NCI-H226 (cell line): Measurements from ENCODE around the gene GTF2F1.
"Not testable (repeated sequence)": the region's sequence is repeated elsewhere in the genome, so short reads cannot be mapped to it uniquely, and the experiment has no call there.

Experiments
- DNase-seq: peaks from one replicate; pipeline ENCODE4 v3.0.0-alpha.2; 2015

The GTF2F1 gene

DNA sequence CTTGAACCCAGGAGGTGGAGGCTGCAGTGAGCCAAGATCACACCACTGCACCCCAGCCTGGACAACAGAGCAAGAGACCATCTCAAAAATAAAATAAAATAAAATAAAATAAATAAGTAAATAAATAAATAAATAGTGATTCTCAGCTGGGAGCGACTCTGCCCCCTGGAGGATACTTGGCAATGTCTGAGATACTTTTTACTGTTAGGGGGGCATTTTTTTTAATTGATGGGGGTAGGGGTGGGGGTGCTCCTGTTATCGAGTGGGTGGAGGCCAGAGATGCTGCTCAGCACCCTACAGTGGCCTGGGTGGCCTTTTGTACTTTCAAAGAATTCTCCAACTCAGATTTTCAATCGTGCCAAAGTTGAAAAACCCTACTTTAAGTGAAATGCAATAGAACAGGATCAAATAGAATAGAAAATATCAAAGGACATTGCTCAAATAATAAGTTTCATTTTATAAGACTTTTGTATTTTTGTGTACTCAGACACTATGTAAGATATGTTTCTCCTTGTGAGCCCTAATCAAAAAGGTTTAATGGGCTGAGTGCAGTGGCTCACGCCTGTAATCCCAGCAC is 38.8 kb downstream of the GTF2F1 start:
- no peak for DNase-seq

DNA sequence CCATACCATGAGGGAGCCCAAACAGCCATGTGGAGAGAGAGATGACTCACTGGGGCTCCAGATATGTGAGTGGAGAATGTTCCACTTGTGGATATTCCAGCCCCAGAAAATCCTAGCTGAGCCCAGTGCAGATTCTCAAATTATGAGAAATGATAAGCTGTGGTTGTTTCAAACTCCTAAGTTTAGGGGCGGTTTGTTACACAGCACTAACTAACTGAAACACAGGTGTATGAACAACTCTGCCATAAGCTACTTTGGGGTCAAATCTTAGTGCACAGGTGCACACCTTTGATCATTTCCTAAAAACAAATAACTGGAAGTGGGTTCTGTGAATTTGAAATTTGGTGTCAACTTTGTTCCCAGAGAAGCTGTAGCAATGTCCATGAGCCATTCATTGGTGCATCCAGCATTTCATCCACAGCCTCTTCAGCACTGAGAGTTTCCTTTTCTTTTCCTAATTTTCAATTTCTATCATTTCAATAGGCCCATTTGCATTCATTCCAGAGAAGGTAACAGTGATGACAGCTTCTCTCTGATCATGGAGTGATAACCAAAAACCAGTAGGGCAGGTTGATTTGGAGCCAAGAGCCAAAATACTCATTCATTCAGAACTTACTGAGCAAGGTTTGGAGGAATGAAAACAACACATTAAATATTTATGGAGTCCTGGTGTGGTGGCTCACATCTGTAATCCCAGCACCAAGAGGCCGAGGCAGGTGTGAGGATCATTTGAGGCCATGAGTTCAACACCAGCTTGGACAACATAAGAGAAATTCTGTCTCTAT is 40.4 kb downstream of the GTF2F1 start:
- no peak for DNase-seq

DNA sequence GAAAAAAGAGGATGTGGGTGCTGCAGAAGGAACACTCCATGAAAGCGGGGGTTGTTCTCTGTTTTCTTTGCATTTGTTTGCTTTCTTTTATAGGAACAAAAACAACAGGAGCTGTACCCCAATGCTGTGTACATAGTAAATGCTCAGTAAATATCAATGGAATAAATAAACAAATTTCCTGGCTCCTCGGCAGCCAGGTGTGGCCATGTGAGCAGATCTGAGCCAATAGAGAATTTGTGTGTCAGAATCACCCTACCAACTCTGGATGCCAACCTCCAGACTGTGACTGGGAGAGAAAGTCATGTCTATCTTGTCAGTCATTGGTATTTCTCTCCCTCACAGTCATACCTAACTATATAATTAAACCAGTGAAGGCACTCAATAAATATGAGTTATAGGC is 42.3 kb downstream of the GTF2F1 start:
- DNase-seq, result no peak

DNA sequence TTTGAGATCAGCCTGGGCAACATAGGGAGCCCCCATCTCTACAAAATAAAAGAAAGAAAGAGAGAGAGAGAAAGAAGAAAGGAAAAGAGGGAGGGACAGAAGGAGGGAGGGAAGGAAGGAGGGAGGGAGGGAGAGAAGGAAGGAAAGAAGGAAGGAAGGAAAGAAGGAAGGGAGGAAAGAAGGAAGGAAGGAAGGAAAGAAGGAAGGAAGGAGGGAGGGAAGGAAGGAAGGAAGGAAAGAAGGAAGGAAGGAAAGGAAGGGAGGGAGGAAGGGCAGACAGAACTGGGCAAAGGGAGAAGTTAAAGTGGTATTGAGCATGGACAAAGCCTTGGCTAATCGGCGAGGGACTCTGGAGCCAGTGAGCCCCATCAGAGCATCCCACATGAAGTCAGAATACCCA is 43.7 kb downstream of the GTF2F1 start:
- not testable (repeated sequence) for DNase-seq

DNA sequence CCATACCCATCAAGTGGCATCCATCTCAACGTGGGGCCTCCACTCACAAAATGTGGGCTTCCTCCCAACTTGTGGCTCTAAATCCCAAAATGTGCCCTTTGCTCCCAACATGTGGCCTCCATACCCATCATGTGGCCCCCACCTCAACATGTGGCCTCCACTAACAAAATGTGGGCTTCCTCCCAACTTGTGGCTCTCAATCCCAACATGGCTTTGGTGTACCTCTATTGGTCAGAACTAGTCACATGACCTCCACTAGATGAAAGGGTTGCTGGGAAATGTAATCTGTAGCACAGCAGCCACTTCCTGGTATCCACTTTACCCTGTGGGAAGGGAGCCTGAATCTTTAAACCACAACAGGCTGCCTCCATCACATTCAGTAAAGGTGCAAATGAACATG is 49.5 kb downstream of the GTF2F1 start:
- DNase-seq, result no peak

DNA sequence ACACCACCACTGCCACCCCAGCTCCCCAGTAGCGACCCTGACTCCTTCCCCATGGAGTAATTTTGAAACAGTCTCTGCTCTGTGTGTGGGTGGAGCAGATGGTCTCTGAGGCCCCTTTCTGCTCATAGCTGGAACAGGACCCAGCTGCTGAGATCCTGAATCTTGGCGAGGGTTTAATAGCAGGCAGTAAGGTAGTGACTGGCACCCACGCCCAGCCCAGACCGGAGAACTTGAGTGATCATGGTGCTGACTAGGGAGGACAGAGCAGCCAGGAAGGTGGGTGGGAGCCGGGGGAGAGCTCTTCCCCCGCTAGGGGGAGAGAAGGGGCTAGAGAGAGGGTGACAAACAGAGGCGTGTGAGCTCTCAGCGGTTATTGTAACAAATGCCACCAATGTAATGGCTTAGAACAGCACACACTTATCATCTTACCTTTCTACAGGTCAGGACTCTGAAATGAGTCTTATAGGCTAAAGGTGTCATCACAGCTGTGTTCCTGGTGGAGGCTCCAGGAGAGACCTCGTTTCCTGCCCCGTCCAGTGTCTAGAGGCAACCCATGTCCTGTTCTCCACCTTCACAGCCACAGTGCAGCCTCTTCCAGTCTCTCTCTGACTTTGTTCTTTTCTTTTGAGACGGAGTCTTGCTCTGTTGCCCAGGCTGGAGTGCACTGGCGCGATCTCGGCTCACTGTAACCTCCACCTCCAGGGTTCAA is 52.3 kb downstream of the GTF2F1 start:
- no peak for DNase-seq

DNA sequence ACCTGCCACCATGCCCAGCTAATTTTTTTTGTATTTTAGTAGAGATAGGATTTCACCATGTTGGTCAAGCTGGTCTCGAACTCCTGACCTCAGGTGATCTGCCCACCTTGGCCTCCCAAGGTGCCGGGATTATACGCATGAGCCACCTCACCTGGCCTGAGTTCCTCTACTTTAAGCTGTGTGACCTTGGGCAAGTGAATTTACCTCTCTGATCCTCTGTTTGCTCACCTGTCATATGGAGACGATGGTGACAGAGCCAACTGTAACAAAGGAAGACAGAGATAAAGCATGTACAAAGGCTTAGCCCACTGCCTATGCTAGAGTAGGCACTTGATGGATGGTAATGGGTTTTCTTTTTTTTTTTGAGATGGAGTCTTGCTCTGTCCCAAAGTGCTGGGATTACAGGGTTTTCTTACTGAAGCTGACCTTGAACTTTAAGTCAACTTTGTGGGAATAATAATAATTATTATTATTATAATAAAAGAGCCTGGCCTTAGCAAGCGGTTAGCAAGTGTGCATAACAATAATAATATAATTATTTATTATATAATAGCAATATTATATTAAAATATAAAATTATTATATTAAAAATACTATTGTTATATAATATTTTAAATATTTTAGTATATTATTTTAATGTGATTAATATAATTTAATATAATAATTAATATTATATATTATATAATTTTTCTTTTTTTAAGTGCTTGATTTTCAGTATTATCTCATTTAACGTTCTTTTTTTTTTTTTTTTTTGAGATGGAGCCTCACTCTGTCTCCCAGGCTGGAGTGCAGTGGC is 58.3 kb downstream of the GTF2F1 start:
- no peak for DNase-seq

DNA sequence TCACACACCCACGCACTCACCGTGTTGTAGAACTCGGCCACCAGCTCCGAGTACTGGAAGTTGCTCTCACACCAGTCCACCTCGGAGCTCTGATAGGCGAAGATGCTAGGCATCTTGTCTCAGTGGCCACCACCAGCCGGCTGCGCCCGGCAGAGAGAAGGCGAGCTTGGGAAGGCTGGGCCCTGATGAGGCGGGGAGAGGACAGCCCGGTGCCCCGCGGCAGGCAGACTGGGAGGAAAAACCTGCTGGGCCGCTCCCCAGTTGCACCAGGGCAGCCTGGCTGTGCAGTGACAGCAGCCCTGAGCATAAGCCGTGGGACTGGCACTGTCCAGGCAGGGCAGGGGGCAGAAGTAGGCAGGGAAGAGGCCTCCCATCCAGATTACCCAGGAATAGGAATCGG is 59.5 kb downstream of the GTF2F1 start, which contains the start of gene ACER1:
TSS of gene ACER1 (minus strand) at position 174 of the 400 bp plus-strand sequence. CDS start at position 113, 61 bp downstream.
- DNase-seq, result no peak
